Body of pancreas (tissue), 4 donors: ENCODE data around the gene NPTX1.

Experiments
- CTCF ChIP-seq, 7 experiments: fragments of 450-650 bp in 4 of 7; fragments of 200-600 bp in 3 of 7; sonication (generic) in 3 of 7; IDR thresholded peaks; one replicate each; pipeline ENCODE4 v1.5.1; 2016 to 2019; ENCODE audit warnings: antibody characterized with exemption in 7 of 7
- POLR2A ChIP-seq, 3 donors: fragments of 450-650 bp; IDR thresholded peaks; one replicate each; pipeline ENCODE4 v1.6.1; 2016; ENCODE audit warnings: antibody characterized with exemption in 3 of 3, mild to moderate bottlenecking in 2 of 3

DNA sequence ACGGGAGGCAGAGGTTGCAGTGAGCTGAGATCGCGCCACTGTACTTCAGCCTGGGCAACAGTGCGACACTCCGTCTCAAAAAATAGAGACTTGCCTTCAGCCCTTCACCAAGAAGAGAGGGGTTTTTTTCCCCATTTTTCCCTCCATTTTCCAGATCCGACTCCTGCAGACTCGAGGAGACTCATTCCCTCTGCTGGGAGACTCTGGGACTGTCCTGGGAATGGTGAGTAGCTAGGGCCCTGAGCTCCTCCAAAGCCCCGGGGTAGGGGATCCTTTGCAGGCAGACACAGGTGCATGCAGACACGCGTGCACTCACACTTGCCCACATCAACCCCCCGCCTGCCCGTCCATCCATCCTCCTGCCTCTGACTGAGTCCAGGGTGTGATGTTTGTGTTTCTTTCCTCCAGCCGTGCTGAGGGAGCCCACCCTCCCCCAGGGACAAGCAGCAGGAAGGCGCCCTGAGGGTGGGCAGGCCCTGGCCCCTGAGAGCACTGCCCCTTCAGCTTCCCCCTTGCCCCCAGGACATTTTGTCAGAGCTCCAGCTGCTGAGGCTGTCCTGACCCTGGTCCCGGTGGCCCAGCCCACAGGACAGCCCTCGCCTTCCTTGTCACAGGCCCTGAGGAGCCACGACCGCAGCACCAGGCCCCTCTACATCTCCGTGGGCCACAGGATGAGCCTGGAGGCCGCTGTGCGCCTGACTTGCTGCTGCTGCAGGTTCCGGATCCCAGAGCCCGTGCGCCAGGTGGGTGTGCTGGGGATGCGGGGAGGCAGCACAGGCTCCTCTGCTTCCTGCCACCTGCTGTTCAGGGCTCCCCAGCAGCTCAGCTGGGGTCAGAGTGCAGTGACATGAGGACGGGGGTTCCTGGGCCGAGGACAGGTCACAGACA lies 51.3 kb downstream of the NPTX1 start:
- TF ChIP-seq CTCF (IDR thresholded peaks at IDR 0.05), result no peak
- no peak for TF ChIP-seq POLR2A (IDR thresholded peaks at IDR 0.05)
